DND-41 (cell line): ENCODE data around the gene STRIP1.

Experiments
- EZH2 ChIP-seq: IDR thresholded peaks from 3 replicates; pipeline ENCODE4 v1.6.1; 2012; ENCODE audit warnings: borderline replicate concordance, low read depth, mild to moderate bottlenecking, moderate library complexity, low read length, inconsistent platforms; ENCODE audit not compliant: severe bottlenecking
- TF ChIP-seq, protein P1 (sequence below): IDR thresholded peaks from 2 replicates; pipeline ENCODE4 v1.5.1; 2012; ENCODE audit warnings: borderline replicate concordance, low read length, moderate library complexity, mild to moderate bottlenecking; ENCODE audit not compliant: poor library complexity, severe bottlenecking; ENCODE audit errors: extremely low read depth

DNA sequence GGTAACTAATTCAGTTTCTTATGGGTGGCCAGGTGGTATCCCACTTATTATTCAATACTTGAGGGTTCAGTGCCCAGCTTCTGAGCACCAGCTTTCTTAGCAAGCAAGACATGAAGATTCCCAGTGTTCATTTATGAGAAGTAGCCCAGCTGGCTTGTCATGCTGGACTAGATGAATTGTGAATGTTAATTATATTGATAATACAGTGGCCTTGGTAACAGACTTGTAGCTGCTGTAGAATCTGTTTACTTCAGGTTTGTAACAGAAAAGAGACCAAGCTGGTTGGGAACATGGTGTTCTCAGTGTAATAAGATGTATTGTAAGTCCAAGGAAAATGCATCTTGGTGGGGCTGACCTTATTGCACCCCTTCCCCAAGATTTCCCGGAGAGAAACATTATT is 39.8 kb upstream of the STRIP1 start:
- TF ChIP-seq, protein P1, sequence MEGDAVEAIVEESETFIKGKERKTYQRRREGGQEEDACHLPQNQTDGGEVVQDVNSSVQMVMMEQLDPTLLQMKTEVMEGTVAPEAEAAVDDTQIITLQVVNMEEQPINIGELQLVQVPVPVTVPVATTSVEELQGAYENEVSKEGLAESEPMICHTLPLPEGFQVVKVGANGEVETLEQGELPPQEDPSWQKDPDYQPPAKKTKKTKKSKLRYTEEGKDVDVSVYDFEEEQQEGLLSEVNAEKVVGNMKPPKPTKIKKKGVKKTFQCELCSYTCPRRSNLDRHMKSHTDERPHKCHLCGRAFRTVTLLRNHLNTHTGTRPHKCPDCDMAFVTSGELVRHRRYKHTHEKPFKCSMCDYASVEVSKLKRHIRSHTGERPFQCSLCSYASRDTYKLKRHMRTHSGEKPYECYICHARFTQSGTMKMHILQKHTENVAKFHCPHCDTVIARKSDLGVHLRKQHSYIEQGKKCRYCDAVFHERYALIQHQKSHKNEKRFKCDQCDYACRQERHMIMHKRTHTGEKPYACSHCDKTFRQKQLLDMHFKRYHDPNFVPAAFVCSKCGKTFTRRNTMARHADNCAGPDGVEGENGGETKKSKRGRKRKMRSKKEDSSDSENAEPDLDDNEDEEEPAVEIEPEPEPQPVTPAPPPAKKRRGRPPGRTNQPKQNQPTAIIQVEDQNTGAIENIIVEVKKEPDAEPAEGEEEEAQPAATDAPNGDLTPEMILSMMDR, result no peak
- no peak for TF ChIP-seq EZH2
